Endothelial cell of hepatic sinusoid (primary cell): ENCODE results near the gene CYTH4.

Source experiments
- in situ Hi-C: cut with HindIII; loops from 2 replicates; pipeline ENCODE4 v1.10.0; 2017; ENCODE audit warnings: low sequenced_read_pairs

CYTH4 gene

GRCh38 chr22:37285937-37286336 lies 3.6 kb downstream of the CYTH4 start:
- in situ Hi-C loops, result no loop called here

DNA sequence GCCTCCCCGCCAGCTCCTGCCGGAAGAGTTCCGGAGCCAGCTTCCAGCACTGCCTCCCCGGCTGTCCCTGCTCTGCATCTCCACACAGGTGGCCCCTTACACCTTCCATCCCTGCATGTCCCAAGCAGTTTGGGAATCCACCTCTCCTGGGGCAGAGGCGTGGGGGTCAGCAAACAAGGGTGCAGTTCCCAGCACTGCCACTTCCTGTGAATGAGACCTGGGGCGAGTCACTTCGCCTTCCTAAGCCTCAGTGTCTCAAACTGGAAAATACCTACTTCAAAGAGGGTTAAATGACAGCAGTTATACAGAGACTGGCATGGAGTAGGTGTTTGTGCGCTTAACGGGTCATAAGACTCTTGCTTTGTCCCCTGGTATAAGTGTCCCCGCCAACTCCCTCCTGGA lies 5.2 kb downstream of the CYTH4 start:
- in situ Hi-C loops, result no loop called here

DNA sequence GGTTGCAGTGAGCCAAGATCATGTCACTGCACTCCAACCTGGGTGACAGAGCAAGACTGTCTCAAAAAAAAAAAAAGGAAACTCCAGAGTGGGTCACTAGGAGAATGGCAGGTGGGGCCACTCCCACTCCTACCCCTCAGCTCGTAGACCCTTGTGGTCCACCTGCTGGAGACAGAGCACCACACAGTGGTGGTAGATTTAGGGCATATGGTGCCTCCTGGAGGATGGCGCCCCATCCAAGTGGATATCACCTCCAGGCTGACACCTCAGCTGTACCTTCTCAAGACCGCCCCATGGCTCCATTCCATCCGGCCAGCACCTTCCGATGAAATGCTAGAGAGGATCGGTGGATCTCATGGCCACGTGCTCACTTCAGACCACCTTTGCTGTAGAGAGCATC lies 6.2 kb downstream of the CYTH4 start:
- in situ Hi-C loops, result no loop called here

GRCh38 chr22:37289156-37289735 lies 6.9 kb downstream of the CYTH4 start:
- in situ Hi-C loops, result no loop called here

DNA sequence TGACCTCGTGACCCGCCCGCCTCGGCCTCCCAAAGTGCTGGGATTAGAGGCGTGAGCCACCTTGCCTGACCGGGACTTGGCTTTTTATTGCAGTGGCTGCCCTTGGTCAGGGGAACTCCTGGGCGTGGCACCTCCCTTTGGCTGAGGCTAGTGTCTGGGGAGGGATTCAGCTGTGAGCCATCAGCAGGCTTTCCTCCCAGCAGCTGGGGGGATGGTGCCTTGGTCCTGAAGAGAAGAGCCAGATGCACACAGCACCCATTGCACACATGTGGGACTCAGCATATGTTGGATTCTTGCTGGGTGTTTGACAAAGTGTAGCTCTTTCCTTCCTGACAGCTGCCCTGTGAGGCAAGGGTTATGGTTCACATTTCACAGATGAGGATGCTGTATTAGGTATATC lies 8.4 kb downstream of the CYTH4 start:
- in situ Hi-C loops, result no loop called here

- in situ Hi-C loops, result no loop called here
Measured at GRCh38 chr22:37291559-37292298, 9.4 kb downstream of the CYTH4 start.

GRCh38 chr22:37292641-37293040 lies 10.3 kb downstream of the CYTH4 start:
- in situ Hi-C loops, result no loop called here

DNA sequence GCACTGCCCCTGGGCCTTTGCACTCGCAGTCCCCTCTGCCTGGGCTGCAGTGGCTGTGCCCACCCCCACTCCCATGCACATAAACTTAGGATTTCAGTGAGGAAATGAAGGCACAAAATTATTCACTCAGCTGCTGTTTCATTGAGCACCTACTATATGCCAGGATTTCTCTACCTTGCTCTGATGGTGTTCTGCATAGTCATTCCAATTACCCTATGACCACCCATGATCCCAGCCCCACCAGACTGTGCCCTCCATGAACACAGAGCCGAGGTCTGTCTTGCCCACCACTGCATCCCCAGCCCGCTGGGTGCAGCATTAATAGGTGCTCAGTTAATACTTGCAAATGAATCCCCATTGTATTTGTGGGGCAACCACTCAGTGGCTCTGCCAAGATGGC lies 10.9 kb downstream of the CYTH4 start:
- in situ Hi-C loops, result no loop called here

- in situ Hi-C loops, result no loop called here
Measured at GRCh38 chr22:37294747-37295146, 12.4 kb downstream of the CYTH4 start.

DNA sequence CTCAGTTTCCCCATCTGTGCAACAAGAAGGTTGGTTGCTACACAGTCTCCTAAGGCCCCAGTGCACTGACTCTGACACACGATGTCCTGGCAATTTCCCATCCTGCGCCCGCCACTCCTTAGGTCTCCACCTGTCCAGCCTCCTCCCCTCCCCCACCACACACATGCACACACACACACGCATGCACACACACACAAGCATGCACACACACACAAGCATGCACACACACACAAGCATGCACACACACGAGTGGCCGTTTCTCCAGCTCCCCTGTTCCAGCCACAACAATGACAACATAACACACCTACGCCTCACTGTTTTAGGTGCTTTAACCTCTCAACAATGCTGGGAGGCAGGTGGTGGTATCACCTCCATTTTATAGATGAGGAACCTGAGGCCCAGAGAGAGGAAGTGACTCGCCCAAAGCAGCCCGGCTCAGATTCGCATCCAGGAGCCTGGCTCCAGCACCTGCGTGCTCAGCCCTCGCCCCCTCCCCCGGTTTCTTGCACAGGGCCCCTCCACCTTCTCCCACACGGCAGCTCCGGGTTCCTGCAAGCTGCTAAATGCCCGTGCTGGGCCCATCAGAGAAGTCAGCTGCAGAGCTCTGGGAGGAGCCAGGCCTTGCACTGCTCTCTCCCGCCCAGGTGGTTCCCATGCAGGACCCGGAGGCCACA lies 13.0 kb downstream of the CYTH4 start:
- in situ Hi-C loops, result no loop called here

GRCh38 chr22:37295946-37296345 lies 13.6 kb downstream of the CYTH4 start:
- in situ Hi-C loops, result no loop called here

GRCh38 chr22:37298748-37299495 lies 16.6 kb downstream of the CYTH4 start:
- in situ Hi-C loops, result no loop called here

GRCh38 chr22:37299969-37300509 lies 17.7 kb downstream of the CYTH4 start:
- in situ Hi-C loops, result no loop called here

DNA sequence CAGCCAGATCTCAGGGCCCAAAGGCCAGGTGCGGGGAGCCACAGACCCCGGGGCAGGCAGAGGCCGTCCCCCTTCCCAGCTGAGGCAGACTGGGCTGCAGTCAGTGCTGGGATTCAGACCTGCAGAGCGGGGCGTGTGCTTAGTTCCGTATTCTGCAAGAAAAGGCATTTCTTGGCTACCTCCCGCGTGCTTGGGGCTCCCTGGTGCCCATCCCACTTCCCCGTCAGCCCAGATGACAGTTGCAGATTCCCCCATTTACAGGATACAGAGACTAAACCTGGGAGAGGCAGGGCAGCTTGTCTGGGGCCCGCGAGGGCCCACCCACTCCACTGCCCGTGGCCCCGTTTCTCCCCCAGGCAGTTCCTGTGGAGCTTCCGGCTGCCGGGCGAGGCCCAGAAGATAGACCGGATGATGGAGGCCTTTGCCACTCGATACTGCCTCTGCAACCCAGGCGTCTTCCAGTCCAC lies 18.3 kb downstream of the CYTH4 start:
- in situ Hi-C loops, result no loop called here

GRCh38 chr22:37301144-37301830 lies 19.0 kb downstream of the CYTH4 start:
- in situ Hi-C loops, result no loop called here

GRCh38 chr22:37302674-37303555 lies 20.6 kb downstream of the CYTH4 start:
- in situ Hi-C loops, result no loop called here

GRCh38 chr22:37303821-37304274 lies 21.5 kb downstream of the CYTH4 start:
- in situ Hi-C loops, result no loop called here

GRCh38 chr22:37304595-37305343 lies 22.5 kb downstream of the CYTH4 start:
- in situ Hi-C loops, result no loop called here

DNA sequence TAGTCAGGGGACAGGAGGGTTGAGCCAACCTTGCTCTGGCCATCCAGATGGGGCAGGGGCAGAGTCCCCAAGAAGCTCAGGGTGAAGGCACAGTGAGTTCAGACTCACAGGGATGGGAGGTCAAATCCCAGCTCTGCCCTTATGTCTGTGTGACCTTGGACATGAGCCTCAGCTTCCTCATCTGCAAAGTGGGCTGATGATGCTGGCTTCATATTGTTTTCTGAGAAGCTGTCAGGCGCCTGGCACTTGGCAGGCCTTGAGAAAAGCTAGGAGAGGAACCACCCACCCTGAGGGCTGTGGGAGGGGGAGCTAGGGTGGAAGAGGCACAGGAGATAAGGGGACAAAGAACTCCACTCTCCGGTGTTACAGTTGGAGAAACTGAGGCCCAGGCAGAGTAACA lies 23.6 kb downstream of the CYTH4 start:
- in situ Hi-C loops, result no loop called here
